LNCAP (cell line): ENCODE results near the gene LRRC8E.

Experiments
- CTCF ChIP-seq: fragments of 450-650 bp; IDR thresholded peaks from 2 replicates; pipeline ENCODE4 v1.5.1; 2017; ENCODE audit warnings: mild to moderate bottlenecking

LRRC8E gene

GRCh38 chr19:7871437-7872305, 16.6 kb upstream of the LRRC8E start:
- no peak for TF ChIP-seq CTCF

- TF ChIP-seq CTCF, result no peak
Observed at GRCh38 chr19:7872306-7873204, 15.8 kb upstream of the LRRC8E start.

- TF ChIP-seq CTCF, result no peak
Observed at GRCh38 chr19:7873304-7874075, 14.8 kb upstream of the LRRC8E start.

- TF ChIP-seq CTCF, result no peak
Observed at GRCh38 chr19:7874076-7874896, 14.0 kb upstream of the LRRC8E start, which contains the start of gene PRR36. TSS of gene PRR36 (minus strand) at chr19:7874390. CDS start at chr19:7873689, 701 bp downstream.

GRCh38 chr19:7874897-7875273, 13.4 kb upstream of the LRRC8E start:
- no peak for TF ChIP-seq CTCF

- TF ChIP-seq CTCF, result no peak
Observed at GRCh38 chr19:7877249-7877836, 11.0 kb upstream of the LRRC8E start.
